Measurements from ENCODE around the gene WASF1. TPM values are rescaled to one million over a fixed set of nuclear protein-coding genes. Genes with fewer than 3 reads are reported as not detected.
A peak's percentile ranks its signal among the peaks of the same experiment; 100 is the strongest.

The WASF1 gene
- total RNA-seq, 1 donor from 2014 or later, result 81.1 TPM

DNA sequence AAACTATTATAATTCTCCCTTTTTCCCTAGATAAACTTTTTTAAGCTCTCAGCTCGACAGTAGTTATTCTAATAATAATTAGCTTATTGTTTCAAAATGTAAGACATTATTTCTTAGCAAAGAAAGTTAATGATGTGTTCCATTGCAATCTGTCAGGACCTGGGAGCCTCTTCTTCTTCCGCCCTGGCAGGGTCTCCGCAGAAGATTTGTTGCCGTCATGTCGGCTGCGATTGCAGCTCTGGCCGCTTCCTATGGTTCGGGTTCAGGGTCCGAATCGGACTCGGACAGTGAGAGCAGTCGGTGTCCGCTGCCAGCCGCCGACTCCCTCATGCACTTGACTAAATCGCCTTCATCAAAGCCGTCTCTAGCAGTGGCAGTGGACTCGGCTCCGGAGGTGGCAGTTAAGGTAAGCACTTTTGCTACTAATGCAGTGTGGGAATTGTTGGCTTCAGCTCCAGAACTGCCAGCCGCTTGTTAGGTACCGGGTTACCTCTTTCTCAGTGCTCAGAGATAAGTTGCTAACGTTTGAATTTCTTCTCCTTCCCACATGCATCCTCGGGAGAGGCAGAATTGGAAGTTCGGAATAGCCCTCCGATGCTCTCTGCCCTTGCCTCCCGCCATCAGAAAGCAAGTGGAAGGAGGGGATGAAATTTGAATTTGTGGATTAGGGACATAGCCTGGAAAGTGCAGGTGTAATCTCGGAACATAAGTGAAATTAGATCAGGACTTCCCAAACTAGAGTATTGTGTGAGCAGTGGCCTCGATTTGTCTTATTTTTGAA is 948 bp upstream of the WASF1 start, which contains the start of gene CDC40:
CDC40 (plus strand) TSS at position 200 of the 781 bp plus-strand sequence; CDS start at position 218, 18 bp downstream.
- peaks cover 3% of the 10 kb centered on the region for H3K4me1 Mint-ChIP-seq
- Histone ChIP-seq H3F3A (ENCODE audit: low read depth) (peaks cover 3% of the 10 kb centered on the region), H3K9me3 (ENCODE audit: low read depth) (no peaks in the 10 kb centered on the region), H3K27me3 (no peaks in the 10 kb centered on the region), H4K20me1 (ENCODE audit: low read depth) (peaks cover 31% of the 10 kb centered on the region), H3K4me3 (peak within 1 kb of the TSS; percentile 75), H3K36me3 (no peaks in the 10 kb centered on the region), H2AFZ (replicated peaks) (peak within 1 kb of the TSS; percentile 92), H3K27ac (peak within 1 kb of the TSS; percentile 89), H3K4me2 (peak within 1 kb of the TSS; percentile 94), H3K79me2 (ENCODE audit: low read depth) (peaks cover 87% of the 10 kb centered on the region), H3K4me1 (peaks cover 24% of the 10 kb centered on the region), H3K9ac (peak within 1 kb of the TSS; percentile 78)
- no peaks in the 10 kb centered on the region for H3K27me3 Mint-ChIP-seq (ENCODE audit: insufficient read depth, low read depth)
- H3K4me3 Mint-ChIP-seq, result no peak within 1 kb of the TSS
- TF ChIP-seq EZH2phosphoT487 (IDR thresholded peaks at IDR 0.05), result no peak
- TF ChIP-seq, protein P1, sequence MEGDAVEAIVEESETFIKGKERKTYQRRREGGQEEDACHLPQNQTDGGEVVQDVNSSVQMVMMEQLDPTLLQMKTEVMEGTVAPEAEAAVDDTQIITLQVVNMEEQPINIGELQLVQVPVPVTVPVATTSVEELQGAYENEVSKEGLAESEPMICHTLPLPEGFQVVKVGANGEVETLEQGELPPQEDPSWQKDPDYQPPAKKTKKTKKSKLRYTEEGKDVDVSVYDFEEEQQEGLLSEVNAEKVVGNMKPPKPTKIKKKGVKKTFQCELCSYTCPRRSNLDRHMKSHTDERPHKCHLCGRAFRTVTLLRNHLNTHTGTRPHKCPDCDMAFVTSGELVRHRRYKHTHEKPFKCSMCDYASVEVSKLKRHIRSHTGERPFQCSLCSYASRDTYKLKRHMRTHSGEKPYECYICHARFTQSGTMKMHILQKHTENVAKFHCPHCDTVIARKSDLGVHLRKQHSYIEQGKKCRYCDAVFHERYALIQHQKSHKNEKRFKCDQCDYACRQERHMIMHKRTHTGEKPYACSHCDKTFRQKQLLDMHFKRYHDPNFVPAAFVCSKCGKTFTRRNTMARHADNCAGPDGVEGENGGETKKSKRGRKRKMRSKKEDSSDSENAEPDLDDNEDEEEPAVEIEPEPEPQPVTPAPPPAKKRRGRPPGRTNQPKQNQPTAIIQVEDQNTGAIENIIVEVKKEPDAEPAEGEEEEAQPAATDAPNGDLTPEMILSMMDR (IDR thresholded peaks at IDR 0.05), result no peak
- no peak for TF ChIP-seq EZH2 (IDR thresholded peaks at IDR 0.05)
- H3K36me3 Mint-ChIP-seq, result no peaks in the 10 kb centered on the region
- H3K27ac Mint-ChIP-seq, result no peak within 1 kb of the TSS
- DNase-seq (ENCODE audit: low spot score), result peak; percentile 77
- H3K9me3 Mint-ChIP-seq, result no peaks in the 10 kb centered on the region

DNA sequence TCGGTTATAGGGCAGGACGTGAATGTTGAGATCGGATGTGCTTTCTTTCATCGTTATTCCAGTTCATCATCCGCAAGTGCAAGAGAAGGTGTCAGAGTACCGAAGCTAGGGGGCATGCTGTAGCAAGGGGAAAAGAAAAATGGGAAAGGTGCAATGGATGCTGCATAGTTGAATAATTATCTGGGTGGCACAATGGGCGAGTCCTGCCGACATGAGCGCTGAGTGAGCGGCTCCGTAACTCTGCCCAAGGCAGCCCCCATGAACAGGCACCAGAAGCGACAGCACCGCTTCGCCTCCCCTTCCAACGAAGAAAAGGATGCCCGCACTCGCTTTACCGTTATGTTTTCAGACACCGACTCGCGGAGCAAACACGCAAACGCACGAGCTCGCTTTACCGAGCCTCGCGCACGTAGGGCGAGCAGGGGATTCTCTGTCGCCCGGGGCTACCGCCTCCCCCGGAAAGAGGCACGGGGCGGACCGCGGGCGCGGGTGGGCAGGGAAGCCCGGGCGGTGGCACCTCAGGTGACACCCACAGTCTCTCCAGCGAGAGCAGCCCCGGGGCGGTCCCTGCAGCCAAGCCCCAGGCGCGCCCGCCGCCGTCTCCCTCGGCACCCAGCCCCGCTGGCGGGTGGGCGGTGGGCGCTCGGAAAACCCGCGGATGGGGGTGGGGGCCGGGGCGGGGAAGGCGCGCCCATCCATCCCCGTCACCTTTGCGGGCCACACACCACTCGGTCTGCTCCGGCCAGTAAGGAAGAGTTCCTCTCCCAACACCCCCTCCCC is 654 bp downstream of the WASF1 start:
- H3K27me3 ChIP-seq, result no peaks in the 10 kb centered on the region
- H3K36me3 ChIP-seq, result no peaks in the 10 kb centered on the region
- H3K4me2 ChIP-seq, result peak overlapping the region; percentile 94
- peaks cover 13% of the 10 kb centered on the region for H3F3A ChIP-seq (ENCODE audit: low read depth)
- peaks cover 89% of the 10 kb centered on the region for H3K79me2 ChIP-seq (ENCODE audit: low read depth)
- TF ChIP-seq EZH2 (IDR thresholded peaks at IDR 0.05), result no peak
- TF ChIP-seq, protein P1 (IDR thresholded peaks at IDR 0.05), result peak; percentile 67
- Mint-ChIP-seq H3K4me1 (peaks cover 9% of the 10 kb centered on the region), H3K9me3 (no peaks in the 10 kb centered on the region), H3K27ac (peak overlapping the region; percentile 35), H3K4me3 (peak overlapping the region; percentile 90), H3K27me3 (ENCODE audit: insufficient read depth, low read depth) (no peaks in the 10 kb centered on the region), H3K36me3 (no peaks in the 10 kb centered on the region)
- H3K9me3 ChIP-seq (ENCODE audit: low read depth), result no peaks in the 10 kb centered on the region
- H4K20me1 ChIP-seq (ENCODE audit: low read depth), result peaks cover 47% of the 10 kb centered on the region
- H3K27ac ChIP-seq, result peak overlapping the region; percentile 89
- H2AFZ ChIP-seq (replicated peaks), result peak overlapping the region; percentile 81
- peak; percentile 81 for DNase-seq (ENCODE audit: low spot score)
- H3K9ac ChIP-seq, result peak overlapping the region; percentile 58
- peak overlapping the region; percentile 75 for H3K4me3 ChIP-seq
- H3K4me1 ChIP-seq, result peaks cover 38% of the 10 kb centered on the region

DNA sequence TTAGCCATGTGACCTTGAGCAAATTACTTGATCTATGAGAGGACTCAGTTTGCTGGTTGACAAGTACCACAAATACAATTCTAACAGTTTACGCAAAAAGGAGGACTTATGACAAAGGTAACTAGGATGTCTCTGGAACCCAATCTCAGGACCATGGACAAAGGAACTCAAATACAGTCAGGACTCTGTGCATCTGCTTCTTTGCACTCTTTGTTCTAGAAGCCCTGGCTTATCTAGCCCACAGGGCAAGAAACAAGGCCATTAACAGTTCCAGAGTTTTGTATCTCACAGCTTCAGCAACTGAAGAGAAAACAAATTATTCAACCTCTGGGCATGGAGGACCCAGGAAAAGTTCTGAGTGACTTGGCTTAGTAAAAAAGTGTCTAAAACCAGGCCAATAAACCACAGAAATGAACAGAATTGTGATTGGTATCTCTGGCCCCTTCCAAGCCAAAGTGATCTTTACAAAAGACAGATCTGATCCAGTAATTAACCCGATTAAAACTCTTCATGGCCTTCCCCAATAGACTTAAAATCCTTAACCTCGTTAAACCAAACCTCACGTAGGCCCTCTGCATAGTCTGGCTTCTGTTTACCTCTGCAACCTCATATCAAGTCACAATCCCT is 5.9 kb downstream of the WASF1 start:
- H3K4me3 Mint-ChIP-seq, result no peak overlapping the region
- H4K20me1 ChIP-seq (ENCODE audit: low read depth), result peaks cover 99% of the 10 kb centered on the region
- peaks cover 32% of the 10 kb centered on the region for H3K4me1 ChIP-seq
- peaks cover 3% of the 10 kb centered on the region for H3K36me3 ChIP-seq
- no peaks in the 10 kb centered on the region for H3K9me3 ChIP-seq (ENCODE audit: low read depth)
- H3K36me3 Mint-ChIP-seq, result peaks cover 13% of the 10 kb centered on the region
- H3K27ac Mint-ChIP-seq, result no peak overlapping the region
- no peaks in the 10 kb centered on the region for H3K27me3 ChIP-seq
- peaks cover 23% of the 10 kb centered on the region for H3K9me3 Mint-ChIP-seq
- H3F3A ChIP-seq (ENCODE audit: low read depth), result peaks cover 18% of the 10 kb centered on the region
- H3K79me2 ChIP-seq (ENCODE audit: low read depth), result peaks cover 100% of the 10 kb centered on the region
- peaks cover 10% of the 10 kb centered on the region for H3K4me1 Mint-ChIP-seq
- no peak overlapping the region for H3K4me2 ChIP-seq
- DNase-seq (ENCODE audit: low spot score), result peak; percentile 21
- H3K27ac ChIP-seq, result no peak overlapping the region
- H2AFZ ChIP-seq (replicated peaks), result no peak overlapping the region
- no peak overlapping the region for H3K9ac ChIP-seq
- no peak overlapping the region for H3K4me3 ChIP-seq
- TF ChIP-seq EZH2 (IDR thresholded peaks at IDR 0.05), result no peak
- TF ChIP-seq, protein P1 (IDR thresholded peaks at IDR 0.05), result no peak
- H3K27me3 Mint-ChIP-seq (ENCODE audit: insufficient read depth, low read depth), result no peaks in the 10 kb centered on the region

Data from neural progenitor cell (in vitro differentiated cells).